Endodermal cell (in vitro differentiated cells): ENCODE results near the gene LRP2. TPM values are rescaled to one million over a fixed set of nuclear protein-coding genes. Genes with fewer than 3 reads are reported as not detected.

Source experiments
- DNase-seq: peaks from one replicate; pipeline ENCODE4 v3.0.0-alpha.2; 2017
- H3K27ac ChIP-seq: 2 replicates; pipeline ENCODE4 v1.5.1; 2013; ENCODE audit warnings: mild to moderate bottlenecking, low read depth, low read length, moderate library complexity
- H3K27me3 ChIP-seq: 2 replicates; pipeline ENCODE4 v1.6.1; 2013; ENCODE audit warnings: mild to moderate bottlenecking, low read length, moderate library complexity; ENCODE audit not compliant: insufficient read depth, control insufficient read depth, poor library complexity, severe bottlenecking
- H3K36me3 ChIP-seq: 2 replicates; pipeline ENCODE4 v1.7.0; 2013; ENCODE audit warnings: mild to moderate bottlenecking, low read length, moderate library complexity; ENCODE audit not compliant: control insufficient read depth, insufficient read depth
- H3K4me1 ChIP-seq: one replicate; pipeline ENCODE4 v1.7.0; 2013; ENCODE audit warnings: low read length; ENCODE audit not compliant: control insufficient read depth, insufficient read depth
- H3K4me3 ChIP-seq: 2 replicates; pipeline ENCODE4 v1.5.1; 2013; ENCODE audit warnings: mild to moderate bottlenecking, low read length, moderate library complexity
- H3K9ac ChIP-seq: 2 replicates; pipeline ENCODE4 v1.6.1; 2013; ENCODE audit warnings: mild to moderate bottlenecking, low read length, moderate library complexity; ENCODE audit not compliant: poor library complexity, severe bottlenecking; ENCODE audit errors: extremely low read depth
- H3K9me3 ChIP-seq: 2 replicates; pipeline ENCODE4 v1.6.1; 2013; ENCODE audit warnings: mild to moderate bottlenecking, low read length, moderate library complexity; ENCODE audit not compliant: control insufficient read depth
- H3K27ac Mint-ChIP-seq: 2 replicates; pipeline ENCODE4 v1.8.0; 2020; ENCODE audit warnings: mixed read lengths
- H3K27me3 Mint-ChIP-seq: 2 replicates; pipeline ENCODE4 v1.8.0; 2021; ENCODE audit warnings: mild to moderate bottlenecking, mixed read lengths; ENCODE audit not compliant: insufficient read depth
- H3K36me3 Mint-ChIP-seq: 2 replicates; pipeline ENCODE4 v1.8.0; 2020; ENCODE audit warnings: low read depth, mixed read lengths
- H3K4me1 Mint-ChIP-seq: 2 replicates; pipeline ENCODE4 v1.8.0; 2020; ENCODE audit warnings: mixed read lengths
- H3K4me3 Mint-ChIP-seq: 2 replicates; pipeline ENCODE4 v1.8.0; 2020; ENCODE audit warnings: mild to moderate bottlenecking, moderate library complexity, mixed read lengths
- H3K9me3 Mint-ChIP-seq: 2 replicates; pipeline ENCODE4 v1.8.0; 2020; ENCODE audit warnings: mild to moderate bottlenecking, mixed read lengths
- CTCF ChIP-seq: fragments of 200-600 bp; sonication (generic); conservative IDR thresholded peaks from 2 replicates; pipeline ENCODE4 v1.5.0; 2021; ENCODE audit warnings: antibody characterized with exemption, mild to moderate bottlenecking
- WGBS, 2 experiments: methylation state at CpG; one replicate each; pipeline versions ENCODE4 v1.1.5 to v1.1.7; 2013; ENCODE audit warnings: missing lambda C conversion rate in 2 of 2, mixed read lengths in 1 of 2; ENCODE audit not compliant: insufficient coverage in 1 of 2, insufficient read length in 1 of 2; 5-methylcytosine and 5-hydroxymethylcytosine counted together
- total RNA-seq, 2 donors: library from RNA; stranded (reverse); fragmentation: NEBNext Ultra II Directional in 1 of 2; extraction: Animal tissue kit (Norgen Biotek cat#: 25700) in 1 of 2; gene quantifications; 2 replicates in 1 of 2; 3 replicates in 1 of 2; pipeline ENCODE4 v1.2.1, GENCODE V29; 2021

The LRP2 gene
- total RNA-seq, 2 donors from 2014 or later: 2.2 to 3.5 TPM

- no peak overlapping the region for H3K27ac Mint-ChIP-seq
- H3K36me3 Mint-ChIP-seq: no peaks in the 10 kb centered on the region
- Histone ChIP-seq H3K36me3 (no peaks in the 10 kb centered on the region), H3K27ac (no peak overlapping the region), H3K27me3 (peaks cover 6% of the 10 kb centered on the region), H3K4me1 (no peaks in the 10 kb centered on the region), H3K9me3 (peaks cover 2% of the 10 kb centered on the region), H3K4me3 (no peak overlapping the region), H3K9ac (no peak overlapping the region)
- H3K4me1 Mint-ChIP-seq: peaks cover 10% of the 10 kb centered on the region
- WGBS, 2 experiments: 89 to 100% methylated on average over 1 to 2 of the region's 2 CpGs
- no peak for TF ChIP-seq CTCF
- no peak for DNase-seq
- H3K4me3 Mint-ChIP-seq: no peak overlapping the region
- no peaks in the 10 kb centered on the region for H3K9me3 Mint-ChIP-seq
- H3K27me3 Mint-ChIP-seq: no peaks in the 10 kb centered on the region
Measured at GRCh38 chr2:169159686-169160085, 202.6 kb downstream of the LRP2 start.

DNA sequence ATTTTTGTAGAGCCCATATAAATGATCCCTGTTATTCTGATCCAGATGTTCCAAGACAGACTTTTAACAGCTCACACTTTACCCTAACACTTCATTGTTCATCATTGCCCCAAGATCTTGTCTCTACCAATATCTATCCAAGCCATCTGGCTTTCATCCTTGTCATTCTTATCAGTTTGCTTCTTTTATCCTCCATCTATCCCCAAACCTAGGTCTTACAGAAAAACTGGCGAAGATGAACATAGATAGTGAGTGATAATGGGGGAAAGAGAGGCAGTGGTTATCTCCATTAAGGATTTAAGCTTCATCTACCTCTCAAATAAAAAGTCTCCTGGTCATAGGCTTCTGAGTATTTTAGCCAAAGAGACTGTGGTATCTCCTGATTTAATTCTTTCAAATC, 203.5 kb downstream of the LRP2 start:
- no peaks in the 10 kb centered on the region for H3K36me3 Mint-ChIP-seq
- no peaks in the 10 kb centered on the region for H3K4me1 ChIP-seq
- no peak overlapping the region for H3K4me3 ChIP-seq
- H3K4me1 Mint-ChIP-seq: peaks cover 10% of the 10 kb centered on the region
- H3K9me3 Mint-ChIP-seq: peaks cover 3% of the 10 kb centered on the region
- H3K27ac ChIP-seq: no peak overlapping the region
- peaks cover 10% of the 10 kb centered on the region for H3K9me3 ChIP-seq
- no peak for TF ChIP-seq CTCF
- H3K4me3 Mint-ChIP-seq: no peak overlapping the region
- H3K27ac Mint-ChIP-seq: no peak overlapping the region
- no CpG with 5 or more reads among the region's 1 CpG for WGBS, 2 experiments
- H3K36me3 ChIP-seq: no peaks in the 10 kb centered on the region
- H3K27me3 ChIP-seq: no peaks in the 10 kb centered on the region
- no peaks in the 10 kb centered on the region for H3K27me3 Mint-ChIP-seq
- DNase-seq: no peak
- no peak overlapping the region for H3K9ac ChIP-seq

DNA sequence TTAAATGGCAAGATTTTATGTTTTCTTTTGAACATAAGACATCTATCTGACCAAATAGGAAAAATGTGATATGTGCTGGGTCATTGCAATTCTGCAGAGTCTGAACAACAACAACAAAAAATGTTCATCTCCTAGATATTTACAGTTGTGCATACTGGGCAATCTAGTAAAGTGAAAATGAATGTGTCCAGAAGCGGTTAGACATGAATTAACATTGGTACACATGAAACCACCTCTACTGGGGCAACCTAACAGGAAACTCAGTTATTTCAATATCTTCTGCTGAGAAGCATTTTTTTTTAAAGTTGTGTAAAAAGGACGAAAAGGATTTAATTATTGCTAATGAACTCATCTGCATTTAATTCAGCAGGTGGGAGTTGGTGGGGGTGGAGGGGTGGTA, 216.1 kb downstream of the LRP2 start:
- no peak overlapping the region for H3K27ac ChIP-seq
- H3K4me3 ChIP-seq: no peak overlapping the region
- no peak for DNase-seq
- H3K4me1 Mint-ChIP-seq: peaks cover 2% of the 10 kb centered on the region
- no peaks in the 10 kb centered on the region for H3K27me3 ChIP-seq
- H3K36me3 ChIP-seq: no peaks in the 10 kb centered on the region
- H3K36me3 Mint-ChIP-seq: no peaks in the 10 kb centered on the region
- no peak for TF ChIP-seq CTCF
- no peaks in the 10 kb centered on the region for H3K27me3 Mint-ChIP-seq
- H3K9me3 Mint-ChIP-seq: no peaks in the 10 kb centered on the region
- peaks cover 3% of the 10 kb centered on the region for H3K4me1 ChIP-seq
- WGBS, 2 experiments: 91 to 100% methylated on average over 1 to 2 of the region's 2 CpGs
- H3K9me3 ChIP-seq: no peaks in the 10 kb centered on the region
- no peak overlapping the region for H3K4me3 Mint-ChIP-seq
- H3K9ac ChIP-seq: no peak overlapping the region
- no peak overlapping the region for H3K27ac Mint-ChIP-seq
